GM18909 (cell line): ENCODE measurements around the gene GIMAP7.
"Not testable (repeated sequence)": the region's sequence is repeated elsewhere in the genome, so short reads cannot be mapped to it uniquely, and the experiment has no call there.

Experiments used
- ATAC-seq: cut with Tn5 transposase; IDR thresholded peaks from one replicate; pipeline ENCODE4 v1.9.1; 2021; ENCODE audit warnings: mild to moderate bottlenecking; ENCODE audit not compliant: unreplicated experiment, poor library complexity

The GIMAP7 gene

GRCh38 chr7:150507947-150508602 is 6.6 kb upstream of the GIMAP7 start:
- no peak for ATAC-seq

DNA sequence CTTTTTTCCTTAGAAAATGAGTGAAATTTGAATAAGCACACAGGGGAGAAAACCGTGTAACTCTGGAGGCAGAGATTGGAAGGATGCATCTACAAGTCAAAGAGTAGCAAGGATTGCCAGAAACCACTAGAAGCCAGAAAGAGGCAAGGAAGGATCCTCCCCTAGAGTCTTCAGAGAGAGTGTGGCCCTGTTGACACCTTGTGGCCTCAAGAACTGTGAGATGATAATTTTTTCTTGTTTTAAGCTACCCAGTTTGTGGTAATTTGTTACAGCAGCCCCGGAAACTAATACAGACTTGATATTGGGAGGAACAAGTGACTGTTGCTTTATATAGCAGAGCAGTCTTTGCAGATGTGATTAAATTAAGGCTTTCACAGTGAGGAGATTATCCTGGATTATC is 3.6 kb upstream of the GIMAP7 start:
- ATAC-seq: no peak

DNA sequence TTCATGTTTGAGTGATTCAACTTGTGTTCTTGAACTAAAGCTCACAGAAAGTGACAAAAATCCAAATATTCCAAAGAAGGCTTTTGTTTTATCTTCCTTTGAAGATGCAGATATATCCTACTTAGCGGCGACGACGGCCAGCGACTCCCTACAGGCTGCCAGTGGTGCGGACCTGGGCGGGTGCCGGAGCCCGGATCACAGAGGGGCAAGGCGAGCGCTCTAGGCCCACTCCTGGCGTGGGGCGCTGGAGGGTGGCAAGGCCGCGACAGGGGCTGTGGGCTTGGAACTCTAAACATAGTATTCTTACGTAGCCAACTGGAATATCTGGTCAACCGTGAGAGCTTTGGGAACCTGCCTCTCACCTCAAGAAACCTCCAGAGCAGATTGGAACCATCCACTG is 914 bp upstream of the GIMAP7 start:
- no peak for ATAC-seq

- peak; percentile 16 for ATAC-seq
Observed at GRCh38 chr7:150515248-150516147, 826 bp downstream of the GIMAP7 start.

DNA sequence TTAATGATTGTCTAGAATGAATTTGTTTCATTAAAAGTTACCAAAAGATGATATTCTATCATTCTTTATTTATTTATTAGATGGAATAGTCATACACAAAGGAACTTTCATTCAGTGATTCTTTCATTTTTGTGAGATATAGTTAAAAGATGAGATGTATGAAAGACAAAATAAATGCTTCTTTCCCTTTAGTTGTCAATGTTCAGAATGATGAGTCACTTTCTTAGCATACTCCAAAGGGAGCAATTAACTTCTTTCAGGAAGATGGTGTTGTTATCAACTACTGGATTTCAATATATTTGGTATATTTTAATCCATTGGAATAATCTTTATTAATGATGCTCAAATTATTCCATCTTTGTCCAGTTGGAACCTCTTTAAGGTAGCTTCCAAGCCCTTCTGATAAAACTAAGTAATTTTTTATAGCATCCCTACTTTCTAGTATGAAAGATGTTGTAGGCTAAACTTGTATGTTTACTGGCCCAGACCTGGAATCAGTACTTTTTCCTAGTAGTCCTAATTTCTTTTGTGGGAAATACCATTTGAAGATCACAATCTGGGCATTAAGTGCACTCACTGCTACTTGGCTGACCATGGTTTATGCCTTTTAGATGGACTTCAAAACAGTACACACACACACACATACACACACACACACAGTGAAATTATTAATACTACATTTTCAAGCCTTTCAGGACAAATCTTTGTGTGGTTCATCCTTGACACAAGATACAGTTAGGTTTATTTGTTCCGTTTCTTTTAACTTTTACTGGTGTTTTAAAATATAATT is 2.5 kb downstream of the GIMAP7 start:
- ATAC-seq: no peak

DNA sequence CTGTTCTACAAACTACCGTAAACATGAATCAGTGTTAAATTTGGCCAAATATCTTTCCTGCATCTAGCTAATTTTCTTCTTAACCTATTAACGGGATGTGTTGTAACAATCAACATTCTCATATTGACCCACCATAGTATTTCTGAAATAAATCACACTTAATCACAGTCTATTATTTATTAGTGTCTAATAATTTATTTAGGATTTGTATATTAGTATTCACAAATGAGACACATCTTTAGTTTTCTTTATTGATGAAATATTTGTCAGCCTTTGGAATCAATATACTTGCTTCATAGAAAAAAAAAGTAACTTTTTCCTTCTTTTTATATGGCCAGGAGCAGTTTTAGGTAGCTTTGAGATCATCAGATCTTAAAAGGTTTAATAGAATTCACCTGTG is 4.6 kb downstream of the GIMAP7 start:
- ATAC-seq: no peak

DNA sequence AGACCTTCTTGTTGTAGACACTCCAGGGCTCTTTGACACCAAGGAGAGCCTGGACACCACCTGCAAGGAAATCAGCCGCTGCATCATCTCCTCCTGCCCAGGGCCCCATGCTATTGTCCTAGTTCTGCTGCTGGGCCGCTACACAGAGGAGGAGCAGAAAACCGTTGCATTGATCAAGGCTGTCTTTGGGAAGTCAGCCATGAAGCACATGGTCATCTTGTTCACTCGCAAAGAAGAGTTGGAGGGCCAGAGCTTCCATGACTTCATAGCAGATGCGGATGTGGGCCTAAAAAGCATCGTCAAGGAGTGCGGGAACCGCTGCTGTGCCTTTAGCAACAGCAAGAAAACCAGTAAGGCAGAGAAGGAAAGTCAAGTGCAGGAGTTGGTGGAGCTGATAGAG is 5.5 kb downstream of the GIMAP7 start:
- ATAC-seq: no peak

DNA sequence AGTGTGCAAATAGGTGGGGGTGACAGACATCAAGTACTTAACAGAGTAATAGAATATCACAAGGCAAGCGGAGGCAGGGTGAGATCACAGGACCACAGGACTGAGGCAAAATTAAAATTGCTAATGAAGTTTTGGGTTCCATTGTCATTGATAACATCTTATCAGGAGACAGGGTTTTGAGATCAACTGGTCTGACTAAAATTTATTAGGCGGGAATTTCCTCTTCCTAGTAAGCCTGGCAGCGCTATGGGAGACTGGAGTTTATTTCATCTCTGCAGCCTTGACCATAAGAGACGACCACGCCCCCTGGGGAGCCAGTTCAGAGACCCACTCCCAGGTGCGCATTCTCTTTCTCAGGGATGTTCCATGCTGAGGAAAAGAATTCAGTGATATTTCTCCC is 8.3 kb downstream of the GIMAP7 start:
- not testable (repeated sequence) for ATAC-seq

GRCh38 chr7:150524018-150524417 is 9.3 kb downstream of the GIMAP7 start:
- no peak for ATAC-seq

- ATAC-seq: no peak
Observed at GRCh38 chr7:150531704-150532103, 17.0 kb downstream of the GIMAP7 start.

GRCh38 chr7:150538259-150538658 is 23.6 kb downstream of the GIMAP7 start:
- no peak for ATAC-seq

GRCh38 chr7:150553163-150553562 is 38.5 kb downstream of the GIMAP7 start:
- ATAC-seq: no peak

GRCh38 chr7:150556521-150557138 is 42.0 kb downstream of the GIMAP7 start:
- ATAC-seq: no peak

DNA sequence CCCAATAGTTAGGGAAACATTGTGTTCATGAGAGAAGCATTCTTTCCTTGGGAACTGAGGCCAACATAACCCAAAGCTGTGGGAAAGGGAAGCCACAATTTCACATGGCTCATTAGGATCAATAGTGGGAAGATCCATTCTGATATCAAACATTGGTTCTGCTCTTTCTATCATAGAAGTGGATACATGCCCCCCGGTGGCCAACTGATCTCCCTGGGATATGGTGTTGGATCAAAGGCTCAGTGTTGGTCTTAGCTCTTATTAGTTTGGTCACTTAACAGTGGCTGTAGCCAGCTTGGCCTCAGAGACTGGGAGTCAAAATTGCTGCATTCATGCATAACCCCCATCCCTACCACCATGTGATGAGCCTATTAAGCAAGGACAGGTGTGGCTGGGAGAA is 45.8 kb downstream of the GIMAP7 start:
- ATAC-seq: no peak

GRCh38 chr7:150562919-150563318 is 48.2 kb downstream of the GIMAP7 start:
- no peak for ATAC-seq

DNA sequence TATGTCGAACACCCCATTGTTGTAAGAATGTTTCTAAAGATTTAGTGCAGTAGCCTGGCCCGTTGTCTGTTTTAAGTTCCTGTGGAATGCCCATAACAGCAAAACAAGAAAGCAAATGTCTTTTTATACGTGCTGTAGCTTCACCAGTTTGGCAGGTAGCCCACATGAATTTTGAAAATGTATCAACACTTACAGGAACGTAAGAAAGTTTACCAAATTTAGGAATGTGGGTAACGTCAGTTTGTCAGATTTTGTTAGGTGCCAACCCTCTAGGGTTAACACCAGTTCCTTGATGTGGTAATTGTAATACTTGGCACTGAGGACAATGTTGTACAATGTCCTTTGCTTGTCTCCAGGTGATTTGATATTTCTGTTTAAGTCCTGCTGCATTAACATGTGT is 49.3 kb downstream of the GIMAP7 start:
- no peak for ATAC-seq

DNA sequence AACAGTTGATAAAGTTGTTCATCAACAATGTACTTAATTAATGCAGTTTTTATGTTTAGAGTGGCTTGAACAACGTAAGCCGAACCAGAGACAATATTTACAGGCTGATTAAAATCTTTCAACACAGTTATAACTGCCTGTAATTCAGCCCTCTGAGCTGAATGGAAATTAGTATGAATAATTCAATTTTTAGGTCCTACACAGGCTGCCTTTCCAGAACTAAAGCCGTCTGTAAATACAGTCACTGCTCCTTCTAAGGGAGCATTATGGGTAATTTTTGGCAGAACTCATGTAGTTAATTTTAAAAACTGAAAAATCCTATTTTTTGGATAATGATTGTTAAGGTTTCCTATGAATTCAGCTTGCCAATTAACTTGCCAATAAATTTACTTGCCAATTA is 49.9 kb downstream of the GIMAP7 start:
- no peak for ATAC-seq

DNA sequence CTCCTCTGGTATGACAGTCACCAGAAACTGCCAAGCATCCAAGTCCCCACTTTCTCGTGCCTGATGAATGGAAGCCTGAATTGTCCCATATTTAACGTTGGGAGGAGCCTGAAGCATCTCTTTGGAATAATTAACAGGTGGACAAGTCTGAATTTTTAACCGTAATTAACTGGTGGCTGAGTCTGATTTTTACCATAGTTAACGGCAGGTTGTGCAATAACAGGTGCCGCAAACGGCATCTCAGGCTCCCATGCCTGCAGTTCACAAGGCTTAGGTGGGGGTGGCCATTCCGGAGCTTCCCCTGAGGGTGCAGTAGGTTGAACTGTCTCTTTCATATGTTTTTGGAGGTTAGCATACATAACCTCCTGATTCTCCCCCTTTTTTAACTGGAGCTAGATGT is 50.6 kb downstream of the GIMAP7 start:
- no peak for ATAC-seq

GRCh38 chr7:150566123-150566522 is 51.5 kb downstream of the GIMAP7 start:
- no peak for ATAC-seq

GRCh38 chr7:150566572-150566971 is 51.9 kb downstream of the GIMAP7 start:
- ATAC-seq: no peak

GRCh38 chr7:150567169-150567568 is 52.5 kb downstream of the GIMAP7 start, which contains the start of gene GIMAP4:
TSS of gene GIMAP4 (plus strand) at chr7:150567390. CDS start at chr7:150569902, 2,512 bp downstream.
- no peak for ATAC-seq
